ENCODE results near the gene RNF150.

RNF150 gene

DNA sequence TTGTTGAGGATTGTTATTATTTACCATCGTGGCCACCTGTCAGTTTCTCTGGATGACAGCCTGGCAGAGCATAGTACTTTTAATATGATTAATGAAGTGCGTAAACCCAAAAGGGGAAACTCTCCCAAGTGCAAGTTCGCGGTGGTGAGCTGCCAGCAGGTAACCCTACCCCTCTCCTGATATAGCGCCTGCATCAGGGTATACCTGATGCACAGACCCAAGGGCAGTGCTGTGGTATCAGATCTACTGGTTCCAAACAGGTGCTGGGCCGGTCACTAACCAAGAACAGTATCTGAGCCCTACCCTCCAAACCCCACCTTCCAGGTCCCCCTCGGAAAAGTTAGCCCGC lies 1.6 kb downstream of the RNF150 start:
- no peak for DNase-seq

DNA sequence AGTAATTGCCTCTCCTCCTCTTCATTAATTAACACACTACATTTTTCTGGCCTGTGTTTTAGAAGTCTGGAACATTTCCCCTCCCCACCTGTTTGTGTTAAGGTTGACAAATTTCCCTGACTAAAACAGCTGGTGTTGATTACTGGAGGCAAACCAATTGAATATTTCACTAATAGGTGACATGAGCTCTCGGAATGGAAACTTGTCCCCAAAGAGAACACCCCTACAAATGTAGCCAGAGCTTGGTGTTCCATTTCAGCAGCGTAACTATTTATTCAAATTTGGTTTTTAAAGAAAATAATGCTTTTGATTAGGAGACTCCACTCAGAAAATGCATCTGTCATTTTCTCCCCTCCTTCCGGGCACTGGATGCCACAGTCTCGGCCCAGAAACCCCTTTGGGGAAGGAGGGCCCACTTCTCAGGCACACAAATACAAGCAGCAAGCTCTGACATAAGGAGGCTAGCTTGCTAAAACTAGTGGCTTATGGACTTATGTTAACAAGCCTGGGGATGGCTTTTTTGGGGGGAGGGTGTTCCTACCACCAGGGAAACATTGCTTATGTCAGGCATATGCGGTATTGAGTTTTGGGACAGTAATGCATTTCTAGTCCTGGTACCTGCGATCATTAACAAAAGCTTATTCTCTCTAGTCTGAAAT lies 2.2 kb downstream of the RNF150 start:
- DNase-seq = no peak

DNA sequence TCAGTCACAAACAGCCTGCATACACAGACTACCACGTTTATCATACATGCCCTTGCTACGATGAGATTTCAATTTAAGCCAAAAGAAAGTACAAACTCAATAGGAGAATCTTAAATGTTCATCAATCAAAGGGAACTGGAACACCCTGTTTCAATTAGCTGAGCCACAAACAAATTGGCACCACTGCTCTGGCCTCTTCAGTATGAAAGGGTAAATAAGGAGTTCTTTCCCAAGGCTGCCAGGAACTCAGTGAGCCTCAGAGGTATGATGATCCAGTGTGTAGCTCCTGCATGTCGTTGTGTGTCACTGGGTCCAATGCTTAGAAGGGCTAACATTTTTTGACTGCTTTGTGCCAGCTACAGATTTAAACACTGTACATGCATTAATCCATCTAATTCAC lies 5.4 kb downstream of the RNF150 start:
- DNase-seq = no peak

DNA sequence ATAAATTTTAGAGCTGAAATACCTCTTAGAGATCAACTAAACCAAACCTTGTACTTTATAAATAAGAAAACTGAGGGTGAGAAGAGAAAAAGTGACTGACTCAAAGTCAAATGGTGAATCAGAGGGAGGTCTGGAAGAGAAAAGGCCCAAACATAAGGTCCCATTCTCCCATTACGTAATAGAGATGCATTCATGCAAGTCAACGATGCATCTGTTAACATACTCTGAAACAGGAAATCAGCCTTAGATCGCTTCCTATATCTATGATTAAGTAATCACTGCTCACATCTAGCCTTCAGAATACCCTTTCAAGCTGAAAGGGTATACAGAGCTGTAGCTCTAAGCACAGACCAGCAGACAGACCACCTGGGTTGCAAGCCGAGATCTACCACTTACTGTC lies 6.5 kb downstream of the RNF150 start:
- DNase-seq = peak; percentile 30 to 51 (median 34)

GRCh38 chr4:141124224-141124623 lies 9.0 kb downstream of the RNF150 start:
- DNase-seq = no peak

- DNase-seq = no peak
Observed at GRCh38 chr4:141121768-141122454, 11.4 kb downstream of the RNF150 start.

GRCh38 chr4:141121101-141121500 lies 12.2 kb downstream of the RNF150 start:
- DNase-seq = no peak

DNA sequence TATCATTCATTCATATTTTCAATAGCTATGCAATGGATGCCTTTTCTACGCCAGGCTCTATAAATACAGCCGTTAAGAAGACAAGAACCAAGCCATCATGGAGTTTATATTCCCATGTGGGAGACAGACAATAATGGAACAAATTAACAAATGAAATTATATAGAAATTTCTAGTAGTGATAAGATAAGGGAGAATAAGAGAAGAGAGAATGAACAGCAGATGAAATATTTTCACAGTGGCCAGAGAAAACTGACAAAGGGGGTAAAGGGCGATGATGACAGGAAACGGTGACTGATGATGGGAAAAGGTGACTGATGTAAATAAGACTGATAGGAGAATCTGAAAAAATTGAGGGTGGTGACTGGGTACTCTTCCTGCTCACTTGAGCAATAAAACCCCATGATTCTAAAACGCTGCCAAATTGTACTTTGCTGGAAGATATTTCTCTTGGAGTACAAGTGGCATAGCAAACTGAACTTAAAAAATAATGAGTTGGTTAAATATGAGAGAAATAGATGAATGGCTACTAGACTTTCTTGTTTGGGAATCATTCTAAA lies 13.2 kb downstream of the RNF150 start:
- no peak for DNase-seq

- DNase-seq = no peak
Observed at GRCh38 chr4:141119071-141119470, 14.2 kb downstream of the RNF150 start.

GRCh38 chr4:141118381-141118780 lies 14.9 kb downstream of the RNF150 start:
- no peak for DNase-seq

DNA sequence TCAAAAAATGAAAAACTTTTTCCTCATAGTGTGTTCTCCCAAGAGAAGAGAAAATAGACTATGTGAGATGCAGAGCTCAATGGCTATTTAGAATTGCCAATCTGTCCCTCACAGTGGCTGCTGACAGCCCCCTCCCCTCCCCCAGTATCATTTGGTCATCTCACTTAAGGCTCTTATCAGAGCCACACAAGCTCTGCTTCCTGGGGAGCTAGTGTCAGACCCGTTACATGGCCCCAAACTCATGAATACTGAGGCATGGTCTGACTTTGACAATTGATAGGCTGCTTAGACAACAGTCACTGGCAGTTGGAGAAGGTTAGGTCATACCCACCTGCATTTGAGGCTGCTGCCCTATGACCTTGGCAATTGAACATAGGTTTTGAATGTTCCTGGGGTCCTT lies 15.3 kb downstream of the RNF150 start:
- DNase-seq = no peak

GRCh38 chr4:141109983-141110382 lies 23.3 kb downstream of the RNF150 start:
- DNase-seq = no peak

- no peak for DNase-seq
Observed at GRCh38 chr4:141107927-141108326, 25.3 kb downstream of the RNF150 start.

GRCh38 chr4:141102367-141102766 lies 30.9 kb downstream of the RNF150 start:
- no peak for DNase-seq

- DNase-seq = no peak
Observed at GRCh38 chr4:141101511-141101910, 31.8 kb downstream of the RNF150 start.

- no peak for DNase-seq
Observed at GRCh38 chr4:141099326-141099725, 33.9 kb downstream of the RNF150 start.

DNA sequence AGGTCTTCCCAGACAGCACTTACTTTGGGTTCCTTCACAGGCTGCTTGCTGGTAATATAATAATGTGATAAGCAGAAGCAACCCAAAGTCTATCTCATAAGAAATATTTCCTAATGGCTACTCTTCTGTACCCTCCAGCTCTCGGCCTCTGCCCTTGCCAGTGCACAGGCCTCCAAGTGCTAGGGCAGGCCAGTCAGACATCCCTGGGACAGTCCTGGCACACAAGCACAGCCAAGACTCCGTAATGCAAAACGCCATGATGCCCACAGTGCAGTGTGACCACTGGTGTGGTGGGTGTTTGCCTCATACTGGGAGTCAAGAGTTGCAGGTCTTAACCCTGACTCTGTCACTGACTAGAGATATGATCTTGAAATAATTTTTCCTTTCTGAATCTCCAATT lies 35.1 kb downstream of the RNF150 start:
- no peak for DNase-seq

- DNase-seq = no peak
Observed at GRCh38 chr4:141090473-141090872, 42.8 kb downstream of the RNF150 start.

DNA sequence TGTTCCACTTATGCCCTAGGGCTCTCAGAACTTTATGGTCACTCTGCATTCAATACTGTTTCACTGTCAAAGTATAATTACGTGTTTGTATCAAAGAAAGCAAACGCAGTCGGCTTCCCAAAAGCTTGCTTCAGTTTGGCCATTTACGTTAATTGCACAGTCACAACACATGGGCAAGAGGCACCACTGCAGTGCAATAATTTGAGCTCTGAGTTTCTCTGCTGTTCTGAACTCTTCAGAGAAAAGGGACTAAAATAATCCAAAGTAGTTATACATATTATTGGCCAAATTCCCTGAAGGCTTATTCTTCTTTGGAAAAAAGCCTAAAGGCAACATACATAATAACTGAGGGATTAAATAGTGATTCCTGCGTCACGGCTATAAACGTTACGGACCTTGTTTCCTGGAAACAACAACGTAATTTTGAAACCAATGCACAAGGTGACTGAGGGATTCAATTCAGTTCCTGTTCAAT lies 51.3 kb downstream of the RNF150 start:
- no peak for DNase-seq

- no peak for DNase-seq
Observed at GRCh38 chr4:141080668-141081067, 52.6 kb downstream of the RNF150 start.

GRCh38 chr4:141079393-141079930 lies 53.8 kb downstream of the RNF150 start:
- DNase-seq = no peak

GRCh38 chr4:141078871-141079270 lies 54.4 kb downstream of the RNF150 start:
- no peak for DNase-seq

GRCh38 chr4:141077611-141078225 lies 55.6 kb downstream of the RNF150 start:
- DNase-seq = no peak

- DNase-seq = no peak
Observed at GRCh38 chr4:141075553-141075952, 57.7 kb downstream of the RNF150 start.

Data from suppressor macrophage treated with lipopolysaccharide for 1 hour (primary cell).